ENCODE data around the gene MYH9.
A peak's percentile ranks its signal among the peaks of the same experiment; 100 is the strongest.

Gene MYH9

DNA sequence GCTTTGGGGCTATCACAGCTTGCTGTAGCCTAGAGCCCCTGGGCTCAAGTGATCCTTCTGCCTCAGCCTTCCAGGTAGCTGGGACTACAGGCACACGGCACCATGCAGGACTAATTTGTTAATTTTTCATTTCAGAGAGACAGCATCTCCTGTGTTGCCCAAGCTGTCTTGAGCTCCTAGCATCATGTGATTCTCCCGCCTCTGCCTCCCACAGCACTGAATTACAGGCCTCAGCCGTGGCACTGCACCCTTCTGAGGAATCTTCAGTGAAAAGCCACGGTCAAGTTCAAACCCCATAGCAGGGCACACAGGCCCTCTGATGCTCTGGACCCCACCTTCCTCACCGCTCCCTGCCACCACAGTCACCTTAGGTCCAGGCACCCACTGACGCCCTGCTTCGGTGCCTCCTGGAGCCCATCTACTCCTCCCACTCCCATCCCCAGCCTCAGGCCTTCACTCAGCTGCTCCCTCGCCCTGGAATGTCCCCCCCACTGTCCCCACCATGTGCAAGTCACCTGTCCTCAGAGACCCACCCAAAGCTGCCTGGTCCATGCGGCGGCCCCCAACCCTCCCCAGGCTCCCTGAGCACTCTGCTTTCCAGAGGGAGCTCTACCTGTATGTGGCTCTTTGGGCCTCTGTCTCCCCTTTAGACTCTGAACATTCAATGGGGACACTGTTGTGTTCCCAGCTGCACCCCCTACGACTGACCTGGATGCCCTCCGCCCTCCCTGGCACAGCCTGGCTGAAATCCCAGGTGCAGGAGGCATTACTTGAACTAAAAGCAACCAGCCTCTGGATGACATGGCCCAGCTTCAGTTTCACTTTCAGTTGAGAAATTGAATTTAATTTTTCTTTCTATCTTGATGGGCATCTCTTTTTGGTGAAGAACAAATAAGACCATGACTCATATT is 150.1 kb downstream of the MYH9 start:
- TF ChIP-seq, protein P1, sequence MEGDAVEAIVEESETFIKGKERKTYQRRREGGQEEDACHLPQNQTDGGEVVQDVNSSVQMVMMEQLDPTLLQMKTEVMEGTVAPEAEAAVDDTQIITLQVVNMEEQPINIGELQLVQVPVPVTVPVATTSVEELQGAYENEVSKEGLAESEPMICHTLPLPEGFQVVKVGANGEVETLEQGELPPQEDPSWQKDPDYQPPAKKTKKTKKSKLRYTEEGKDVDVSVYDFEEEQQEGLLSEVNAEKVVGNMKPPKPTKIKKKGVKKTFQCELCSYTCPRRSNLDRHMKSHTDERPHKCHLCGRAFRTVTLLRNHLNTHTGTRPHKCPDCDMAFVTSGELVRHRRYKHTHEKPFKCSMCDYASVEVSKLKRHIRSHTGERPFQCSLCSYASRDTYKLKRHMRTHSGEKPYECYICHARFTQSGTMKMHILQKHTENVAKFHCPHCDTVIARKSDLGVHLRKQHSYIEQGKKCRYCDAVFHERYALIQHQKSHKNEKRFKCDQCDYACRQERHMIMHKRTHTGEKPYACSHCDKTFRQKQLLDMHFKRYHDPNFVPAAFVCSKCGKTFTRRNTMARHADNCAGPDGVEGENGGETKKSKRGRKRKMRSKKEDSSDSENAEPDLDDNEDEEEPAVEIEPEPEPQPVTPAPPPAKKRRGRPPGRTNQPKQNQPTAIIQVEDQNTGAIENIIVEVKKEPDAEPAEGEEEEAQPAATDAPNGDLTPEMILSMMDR (IDR thresholded peaks at IDR 0.05; ENCODE audit: poor library complexity, severe bottlenecking): no peak
- Histone ChIP-seq H3K4me1 (ENCODE audit: insufficient read depth, poor library complexity, severe bottlenecking) (no peaks in the 10 kb centered on the region), H3K9me3 (ENCODE audit: severe bottlenecking) (no peaks in the 10 kb centered on the region), H3K4me3 (ENCODE audit: severe bottlenecking) (peak overlapping the region; percentile 38), H3K36me3 (ENCODE audit: low read depth) (peaks cover 14% of the 10 kb centered on the region), H3K27ac (ENCODE audit: poor library complexity, severe bottlenecking) (peak overlapping the region; percentile 71), H3K27me3 (ENCODE audit: insufficient read depth, poor library complexity, severe bottlenecking) (no peaks in the 10 kb centered on the region)
- no peak for DNase-seq (ENCODE audit: low spot score)
- no peak for ATAC-seq (ENCODE audit: low read depth)

DNA sequence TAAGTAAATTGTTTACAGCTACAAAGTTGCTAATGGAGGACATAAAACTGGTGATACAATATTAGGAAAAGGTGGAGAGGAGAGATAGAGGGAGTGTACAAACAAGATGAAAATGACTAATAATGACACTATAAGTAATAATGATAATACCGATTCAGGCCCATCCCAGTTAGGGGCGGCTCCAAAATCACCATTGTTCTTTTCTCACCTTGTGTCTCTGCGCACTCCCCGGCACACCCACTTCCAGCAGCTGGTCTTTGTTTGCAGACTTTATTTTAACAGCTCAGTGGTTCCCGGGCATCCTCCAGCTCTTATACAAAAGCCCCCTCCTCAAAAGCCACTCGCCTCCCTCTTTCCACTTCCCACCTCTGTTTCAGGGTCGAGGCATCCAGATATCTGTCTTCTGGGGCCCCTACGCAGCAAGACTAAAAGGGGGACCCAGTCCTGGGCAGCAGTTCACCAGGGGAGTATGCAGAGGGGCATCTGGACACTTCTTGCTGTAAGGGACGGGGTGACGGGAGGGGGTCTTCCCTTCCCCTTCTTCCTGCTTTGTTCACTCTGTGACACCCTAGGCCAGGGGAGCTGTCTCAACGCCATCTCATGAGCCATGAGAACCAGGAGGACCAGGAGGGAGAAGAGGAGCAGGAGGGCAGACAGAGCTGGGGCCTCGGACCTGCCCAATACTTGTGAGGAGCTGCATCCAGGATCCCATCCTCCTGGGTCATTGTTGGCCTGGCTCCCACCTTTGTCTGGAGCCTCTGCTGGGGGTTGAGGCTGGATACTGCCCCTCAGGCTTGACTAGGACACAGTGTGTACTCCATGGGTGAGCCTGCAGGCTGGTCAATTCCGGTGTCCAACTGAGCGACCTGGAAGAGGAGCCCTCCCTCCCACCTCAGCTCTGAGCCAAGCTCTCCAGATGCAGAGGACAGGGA is 151.1 kb downstream of the MYH9 start:
- Histone ChIP-seq H3K4me1 (ENCODE audit: insufficient read depth, poor library complexity, severe bottlenecking) (no peaks in the 10 kb centered on the region), H3K27ac (ENCODE audit: poor library complexity, severe bottlenecking) (no peak overlapping the region), H3K9me3 (ENCODE audit: severe bottlenecking) (no peaks in the 10 kb centered on the region), H3K36me3 (ENCODE audit: low read depth) (peaks cover 21% of the 10 kb centered on the region), H3K27me3 (ENCODE audit: insufficient read depth, poor library complexity, severe bottlenecking) (no peaks in the 10 kb centered on the region), H3K4me3 (ENCODE audit: severe bottlenecking) (no peak overlapping the region)
- TF ChIP-seq, protein P1 (IDR thresholded peaks at IDR 0.05; ENCODE audit: poor library complexity, severe bottlenecking): no peak
- no peak for ATAC-seq (ENCODE audit: low read depth)
- DNase-seq (ENCODE audit: low spot score): no peak

DNA sequence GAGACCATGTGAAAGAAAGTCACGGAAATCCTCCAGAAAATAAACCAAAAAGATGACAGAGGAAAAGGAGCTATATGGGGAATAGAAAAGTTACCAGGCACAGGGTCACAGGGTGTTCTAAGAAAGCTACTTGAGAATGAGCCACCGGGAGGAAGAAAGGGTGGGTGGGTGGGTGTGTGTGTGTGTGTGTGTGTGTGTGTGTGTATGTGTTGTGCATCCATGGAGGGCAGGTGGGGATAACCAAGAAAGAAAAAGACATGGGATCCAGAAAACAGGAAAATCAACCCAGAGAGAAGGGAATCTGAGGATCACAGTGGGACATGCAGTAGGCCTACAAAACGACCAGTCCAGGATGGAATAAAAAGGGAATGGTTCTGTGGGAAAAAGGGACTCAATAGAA is 152.2 kb downstream of the MYH9 start:
- Histone ChIP-seq H3K27ac (ENCODE audit: poor library complexity, severe bottlenecking) (no peak overlapping the region), H3K27me3 (ENCODE audit: insufficient read depth, poor library complexity, severe bottlenecking) (no peaks in the 10 kb centered on the region), H3K9me3 (ENCODE audit: severe bottlenecking) (no peaks in the 10 kb centered on the region), H3K36me3 (ENCODE audit: low read depth) (peaks cover 32% of the 10 kb centered on the region), H3K4me3 (ENCODE audit: severe bottlenecking) (no peak overlapping the region), H3K4me1 (ENCODE audit: insufficient read depth, poor library complexity, severe bottlenecking) (no peaks in the 10 kb centered on the region)
- no peak for ATAC-seq (ENCODE audit: low read depth)
- TF ChIP-seq, protein P1 (IDR thresholded peaks at IDR 0.05; ENCODE audit: poor library complexity, severe bottlenecking): no peak
- DNase-seq (ENCODE audit: low spot score): no peak

DNA sequence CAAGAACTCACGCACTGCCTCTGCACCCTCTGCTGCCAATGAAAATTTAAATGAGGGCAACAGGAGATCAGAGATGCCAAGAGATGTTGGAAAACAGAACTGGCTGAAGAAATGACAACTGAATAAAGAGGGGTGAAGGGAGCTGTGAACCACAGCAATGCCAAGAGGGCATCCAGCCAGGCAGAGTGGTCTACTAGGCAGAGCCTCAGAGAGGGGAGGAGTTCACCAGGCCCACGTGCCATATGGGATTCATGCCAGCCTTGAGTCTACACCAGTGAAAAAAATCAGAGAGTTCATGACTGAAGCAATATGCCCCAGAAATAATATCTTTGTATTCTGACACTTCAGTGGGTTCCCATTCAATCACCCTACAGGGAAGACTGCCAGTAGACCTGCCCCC is 152.8 kb downstream of the MYH9 start:
- DNase-seq (ENCODE audit: low spot score) (no peak), ATAC-seq (ENCODE audit: low read depth) (no peak)
- H3K27me3 ChIP-seq (ENCODE audit: insufficient read depth, poor library complexity, severe bottlenecking): no peaks in the 10 kb centered on the region
- no peaks in the 10 kb centered on the region for H3K4me1 ChIP-seq (ENCODE audit: insufficient read depth, poor library complexity, severe bottlenecking)
- no peak overlapping the region for H3K4me3 ChIP-seq (ENCODE audit: severe bottlenecking)
- H3K36me3 ChIP-seq (ENCODE audit: low read depth): peaks cover 35% of the 10 kb centered on the region
- H3K27ac ChIP-seq (ENCODE audit: poor library complexity, severe bottlenecking): no peak overlapping the region
- H3K9me3 ChIP-seq (ENCODE audit: severe bottlenecking): no peaks in the 10 kb centered on the region
- TF ChIP-seq, protein P1 (IDR thresholded peaks at IDR 0.05; ENCODE audit: poor library complexity, severe bottlenecking): no peak
